Diencephalon (tissue), 1 donor: ENCODE measurements around the gene SBNO1. TPM values are rescaled to one million over a fixed set of nuclear protein-coding genes. Genes with fewer than 3 reads are reported as not detected.

Experiments used
- small RNA-seq: library from RNA; depleted of rRNA; stranded (forward); fragments of <200 nt; gene quantifications from one replicate; pipeline ENCODE3, GENCODE V24; 2014
- total RNA-seq: library from RNA; depleted of rRNA; stranded (reverse); fragments of >200 nt; gene quantifications from one replicate; pipeline ENCODE4 v1.2.3, GENCODE V29; 2014

SBNO1 gene
- total RNA-seq = 37.1 TPM

DNA sequence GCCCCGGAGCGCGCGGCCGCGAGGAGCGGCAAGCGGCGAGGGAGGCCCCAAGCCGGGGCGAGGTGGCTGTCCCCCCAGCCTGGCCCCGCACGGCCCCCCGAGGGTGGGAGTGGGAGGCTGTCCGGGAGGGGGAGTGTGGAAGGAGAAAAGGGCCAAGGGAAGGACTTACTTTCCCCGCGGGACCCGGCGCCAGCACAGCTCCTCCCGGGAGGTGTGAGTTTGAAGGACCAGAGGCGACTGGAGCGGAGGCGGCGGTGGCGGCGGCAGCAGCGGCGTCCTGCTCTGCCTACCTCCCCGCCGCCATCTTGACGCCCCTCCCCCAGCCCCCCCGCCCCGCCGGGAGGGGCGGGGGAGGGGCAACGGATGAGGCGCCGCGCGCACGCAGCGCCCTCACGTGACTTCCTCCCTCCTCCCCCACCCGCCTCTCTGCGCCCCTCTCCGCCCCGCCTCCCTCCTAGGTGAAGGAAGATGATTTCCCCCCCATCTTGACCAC lies at the start of gene SBNO1:
Gene SBNO1 (minus strand): TSS at position 316 of the 493 bp plus-strand sequence. CDS start 14,406 bp downstream, outside the sequence.

Small RNAs within 50 kb of the gene (small RNA-seq; reads per million reads assigned to genes)
- gene RF00019 = not detected
- not detected for gene RNA5SP375

Other genes with a start within 250 kb of the SBNO1 start
- gene PITPNM2, start 213.8 kb downstream of the SBNO1 start, total RNA-seq = 10.8 TPM
- gene MPHOSPH9, start 131.7 kb downstream of the SBNO1 start, total RNA-seq = 81.0 TPM
- 18.0 TPM for gene MTRFR, start 131.4 kb downstream of the SBNO1 start, total RNA-seq
- 84.7 TPM for gene CDK2AP1, start 93.0 kb downstream of the SBNO1 start, total RNA-seq
- gene KMT5A, start 19.3 kb upstream of the SBNO1 start, total RNA-seq = 29.8 TPM
- 1.8 TPM for gene RILPL2, start 71.8 kb upstream of the SBNO1 start, total RNA-seq
- gene SNRNP35, start 93.3 kb upstream of the SBNO1 start, total RNA-seq = 24.7 TPM
- gene RILPL1, start 168.9 kb upstream of the SBNO1 start, total RNA-seq = 6.2 TPM
- gene TMED2, start 219.7 kb upstream of the SBNO1 start, total RNA-seq = 213 TPM
- gene DDX55, start 237.3 kb upstream of the SBNO1 start, total RNA-seq = 19.8 TPM